AG04449 (cell line): ENCODE data around the gene TIGD6.

Source experiments
- CTCF ChIA-PET: fragments of 350-600 bp; formaldehyde crosslinking; extraction: SDS; loops from one replicate; lab custom pipeline; 2021; ENCODE audit warnings: antibody characterized with exemption; lab: Yijun Ruan, JAX
- POLR2A ChIA-PET: fragments of 400-600, 350-600 bp; formaldehyde crosslinking; extraction: SDS; loops from one replicate; lab custom pipeline; 2020; ENCODE audit warnings: antibody characterized with exemption, inconsistent platforms; lab: Yijun Ruan, JAX
- DNase-seq: peaks from one replicate; pipeline ENCODE4 v3.0.0-alpha.2; 2010; ENCODE audit warnings: low read depth, low spot score
- H3K4me3 ChIP-seq: 2 replicates; pipeline ENCODE4 v1.5.1; 2011; ENCODE audit warnings: low read depth, mild to moderate bottlenecking, control low read depth, low read length
- TF ChIP-seq, protein P1 (sequence below): IDR thresholded peaks from one replicate; pipeline ENCODE4 v1.5.1; 2011; ENCODE audit warnings: mild to moderate bottlenecking, moderate library complexity, low read length, control low read depth, inconsistent platforms; ENCODE audit not compliant: insufficient read depth; ENCODE audit errors: missing control alignments

Gene TIGD6

DNA sequence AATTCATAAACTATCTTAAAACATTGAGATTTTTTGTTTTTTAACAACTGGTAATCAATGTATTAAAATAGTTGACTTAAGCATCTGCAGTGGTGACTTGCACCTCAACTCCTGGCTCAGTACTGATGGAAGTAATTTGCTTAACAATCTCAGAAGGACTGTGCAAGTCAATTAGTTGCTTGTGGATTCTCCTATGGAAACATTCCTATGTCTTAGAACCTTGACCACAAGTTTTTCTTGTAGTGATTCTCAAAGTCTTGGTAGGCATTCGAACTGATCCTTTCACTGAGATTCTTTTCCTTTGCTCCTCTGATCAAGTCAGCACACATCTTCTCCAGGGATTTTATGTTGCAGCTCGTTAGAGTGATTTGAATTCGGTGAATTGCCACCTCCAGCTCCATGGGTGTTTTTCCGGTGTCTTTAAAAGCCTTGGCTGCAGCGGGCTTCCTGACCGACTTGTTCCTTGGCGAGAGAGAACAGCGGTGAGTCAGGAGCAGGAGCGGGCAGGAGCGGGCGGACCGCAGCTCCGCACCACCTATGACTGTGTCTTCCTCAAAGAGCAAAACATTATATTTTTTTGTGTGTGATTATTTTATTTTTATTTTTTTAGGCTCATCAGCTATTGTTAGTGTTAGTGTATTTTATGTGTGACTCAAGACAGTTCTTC, 21.2 kb upstream of the TIGD6 start:
- DNase-seq, result no peak
- TF ChIP-seq, protein P1, sequence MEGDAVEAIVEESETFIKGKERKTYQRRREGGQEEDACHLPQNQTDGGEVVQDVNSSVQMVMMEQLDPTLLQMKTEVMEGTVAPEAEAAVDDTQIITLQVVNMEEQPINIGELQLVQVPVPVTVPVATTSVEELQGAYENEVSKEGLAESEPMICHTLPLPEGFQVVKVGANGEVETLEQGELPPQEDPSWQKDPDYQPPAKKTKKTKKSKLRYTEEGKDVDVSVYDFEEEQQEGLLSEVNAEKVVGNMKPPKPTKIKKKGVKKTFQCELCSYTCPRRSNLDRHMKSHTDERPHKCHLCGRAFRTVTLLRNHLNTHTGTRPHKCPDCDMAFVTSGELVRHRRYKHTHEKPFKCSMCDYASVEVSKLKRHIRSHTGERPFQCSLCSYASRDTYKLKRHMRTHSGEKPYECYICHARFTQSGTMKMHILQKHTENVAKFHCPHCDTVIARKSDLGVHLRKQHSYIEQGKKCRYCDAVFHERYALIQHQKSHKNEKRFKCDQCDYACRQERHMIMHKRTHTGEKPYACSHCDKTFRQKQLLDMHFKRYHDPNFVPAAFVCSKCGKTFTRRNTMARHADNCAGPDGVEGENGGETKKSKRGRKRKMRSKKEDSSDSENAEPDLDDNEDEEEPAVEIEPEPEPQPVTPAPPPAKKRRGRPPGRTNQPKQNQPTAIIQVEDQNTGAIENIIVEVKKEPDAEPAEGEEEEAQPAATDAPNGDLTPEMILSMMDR, result no peak
- CTCF ChIA-PET, result interaction anchor here (0.8 to 2.6 kb wide), 5 partner anchors 15 to 403 kb away, joined by 3 to 15 read pairs (median 6); partner anchors contain the start of genes HMGXB3 and TIGD6
- POLR2A ChIA-PET, result interaction anchor here (0.7 to 1.3 kb wide), 4 partner anchors 12 to 21 kb away, joined by 3 to 5 read pairs (median 4); partner anchors contain the start of genes HMGXB3 and TIGD6
- H3K4me3 ChIP-seq, result no peak overlapping the region

DNA sequence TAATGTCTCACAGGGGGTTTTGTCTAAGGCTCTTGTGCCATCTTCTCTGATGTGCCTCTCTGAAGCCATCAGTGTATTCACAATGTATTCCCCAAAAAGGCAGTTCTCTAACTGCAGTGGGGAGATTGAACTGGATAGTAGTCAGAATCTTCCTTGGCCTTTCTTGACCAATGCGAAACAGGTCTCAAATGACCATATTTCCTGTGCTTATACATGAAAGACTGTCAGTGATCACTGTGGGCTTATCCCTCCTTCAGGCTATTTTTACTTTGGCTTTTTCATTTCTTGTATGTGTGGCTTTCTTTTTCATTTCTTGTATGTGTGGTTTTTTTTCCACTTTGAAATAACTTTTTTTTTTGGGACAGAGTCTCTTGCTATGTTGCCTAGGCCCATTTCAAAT, 19.8 kb upstream of the TIGD6 start:
- POLR2A ChIA-PET, result interaction anchor here (1.1 kb wide), 1 partner anchor 16 kb away, joined by 3 read pairs; no protein-coding TSS in a partner anchor
- TF ChIP-seq, protein P1, result no peak
- CTCF ChIA-PET, result interaction anchor here (0.8 to 2.6 kb wide), 2 partner anchors 9 to 18 kb away, joined by 4 to 15 read pairs; partner anchors contain the start of genes HMGXB3 and TIGD6
- H3K4me3 ChIP-seq, result no peak overlapping the region
- DNase-seq, result no peak

DNA sequence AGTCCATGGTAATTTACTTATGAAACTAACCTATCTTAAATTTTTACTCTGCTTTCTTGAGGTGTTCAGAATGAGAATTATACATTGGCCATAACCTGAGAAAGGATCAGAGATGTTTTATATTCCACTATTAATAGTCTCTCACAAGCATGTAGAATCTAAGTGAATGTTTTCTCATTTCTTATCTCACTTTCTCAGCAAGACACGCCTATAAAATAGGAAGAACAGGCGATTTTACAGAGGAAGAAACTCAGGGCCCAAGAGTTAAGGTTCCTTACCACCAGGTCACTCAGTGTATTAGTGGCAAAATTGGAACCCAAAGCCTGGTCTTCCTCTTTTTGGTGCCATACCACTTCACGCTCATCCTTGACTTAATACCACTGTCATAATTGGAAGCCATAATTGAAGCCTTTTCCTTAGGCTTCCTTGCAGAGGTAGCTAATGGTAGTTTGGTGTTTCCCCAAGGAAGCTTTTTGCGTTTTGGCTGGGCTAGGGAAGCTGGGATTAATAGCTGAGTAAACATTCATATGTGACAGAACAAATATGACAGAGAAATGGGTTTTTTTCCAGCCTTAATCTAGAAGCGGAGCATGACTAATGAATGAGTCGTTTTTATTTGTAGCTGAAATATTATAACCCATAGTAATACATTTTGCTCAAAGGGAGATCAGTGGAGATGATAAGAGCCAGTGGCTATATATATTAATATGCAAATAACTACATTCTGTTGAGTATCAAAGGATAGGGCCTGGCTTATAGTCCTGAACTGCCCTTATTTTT, 17.0 kb upstream of the TIGD6 start:
- TF ChIP-seq, protein P1, result no peak
- ChIA-PET CTCF (interaction anchor here (1.0 to 1.6 kb wide), 5 partner anchors 9 to 183 kb away, joined by 3 to 7 read pairs (median 4); partner anchors contain the start of genes HMGXB3 and TIGD6), POLR2A (interaction anchor here (0.5 kb wide), 1 partner anchor 158 kb away, joined by 3 read pairs; no protein-coding TSS in a partner anchor)
- DNase-seq, result no peak
- H3K4me3 ChIP-seq, result no peak overlapping the region

DNA sequence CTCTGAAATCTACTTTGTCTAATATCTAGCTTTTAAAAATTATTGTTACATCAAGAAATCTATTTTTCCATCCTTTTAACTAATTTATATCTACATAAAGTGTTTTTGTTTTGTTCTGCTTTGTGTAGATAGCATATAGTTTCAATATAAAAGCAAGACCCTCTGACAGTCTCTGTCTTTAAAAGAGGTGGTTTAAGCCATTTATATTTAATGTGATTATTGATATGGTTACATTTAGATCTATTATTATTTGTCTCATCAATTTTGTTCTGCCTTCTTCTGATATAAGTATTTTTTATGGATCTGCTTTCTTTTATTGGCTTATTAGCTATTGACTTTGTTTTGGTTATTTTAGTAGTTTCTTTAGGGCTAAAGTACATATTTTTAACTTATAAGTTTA, 16.1 kb upstream of the TIGD6 start:
- POLR2A ChIA-PET, result no interaction called here
- CTCF ChIA-PET, result interaction anchor here (0.6 to 1.6 kb wide), 5 partner anchors 10 to 182 kb away, joined by 3 to 7 read pairs (median 4); partner anchors contain the start of genes HMGXB3 and TIGD6
- no peak overlapping the region for H3K4me3 ChIP-seq
- no peak for DNase-seq
- TF ChIP-seq, protein P1, result no peak

DNA sequence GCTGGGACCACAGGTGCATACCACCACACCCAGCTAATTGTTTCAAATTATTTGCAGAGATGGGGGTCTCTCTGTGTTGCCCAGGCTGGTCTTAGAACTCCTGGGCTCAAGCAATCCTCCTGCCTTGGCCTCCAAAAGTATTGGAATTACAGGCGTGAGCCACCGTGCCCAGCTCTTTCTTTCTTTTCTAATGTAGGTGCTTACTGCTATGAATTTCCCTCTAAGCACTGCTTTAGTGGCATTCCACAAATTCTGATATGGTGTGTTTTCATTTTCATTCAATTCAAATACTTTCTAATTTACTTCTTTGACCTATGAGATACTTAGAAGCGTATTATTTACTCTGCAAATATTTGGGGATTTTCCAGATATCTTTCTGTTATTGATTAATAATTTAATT, 15.0 kb upstream of the TIGD6 start:
- CTCF ChIA-PET, result interaction anchor here (0.8 kb wide), 1 partner anchor 10 kb away, joined by 3 read pairs; no protein-coding TSS in a partner anchor
- no peak overlapping the region for H3K4me3 ChIP-seq
- POLR2A ChIA-PET, result no interaction called here
- TF ChIP-seq, protein P1, result no peak
- DNase-seq, result no peak
